Effector memory CD4-positive, alpha-beta T cell (primary cell): Measurements from ENCODE around the gene PURB.

ENCODE experiments used
- DNase-seq, 3 donors: peaks; one replicate each; pipeline ENCODE4 v3.0.0-alpha.2; 2020
- H3K27ac ChIP-seq: 2 replicates; pipeline ENCODE4 v1.7.0; 2013; ENCODE audit warnings: mild to moderate bottlenecking, low read length, moderate library complexity; ENCODE audit not compliant: insufficient read depth, poor library complexity, severe bottlenecking
- H3K27me3 ChIP-seq: replicated peaks from 2 replicates; pipeline ENCODE4 v1.7.0; 2013; ENCODE audit warnings: mild to moderate bottlenecking, low read length; ENCODE audit not compliant: insufficient read depth, control insufficient read depth, poor library complexity, severe bottlenecking
- H3K36me3 ChIP-seq: 2 replicates; pipeline ENCODE4 v1.7.0; 2013; ENCODE audit warnings: mild to moderate bottlenecking, low read length, moderate library complexity; ENCODE audit not compliant: control insufficient read depth, insufficient read depth
- H3K4me1 ChIP-seq: 2 replicates; pipeline ENCODE4 v1.7.0; 2013; ENCODE audit warnings: low read length, mild to moderate bottlenecking; ENCODE audit not compliant: control insufficient read depth, insufficient read depth, poor library complexity, severe bottlenecking
- H3K4me3 ChIP-seq: 2 replicates; pipeline ENCODE4 v1.7.0; 2013; ENCODE audit warnings: low read length, low read depth, mild to moderate bottlenecking; ENCODE audit not compliant: insufficient read depth, poor library complexity, severe bottlenecking
- H3K9me3 ChIP-seq: 2 replicates; pipeline ENCODE4 v1.7.0; 2013; ENCODE audit warnings: mild to moderate bottlenecking, low read length, moderate library complexity; ENCODE audit not compliant: control insufficient read depth

Gene PURB

GRCh38 chr7:44894888-44895580 lies 9.7 kb upstream of the PURB start:
- Histone ChIP-seq H3K27me3 (no peaks in the 10 kb centered on the region), H3K27ac (no peak overlapping the region), H3K4me3 (no peak overlapping the region), H3K36me3 (no peaks in the 10 kb centered on the region), H3K9me3 (no peaks in the 10 kb centered on the region), H3K4me1 (peaks cover 5% of the 10 kb centered on the region)
- DNase-seq = no peak

GRCh38 chr7:44893710-44894234 lies 8.4 kb upstream of the PURB start:
- DNase-seq = no peak
- H3K27ac ChIP-seq = no peak overlapping the region

DNA sequence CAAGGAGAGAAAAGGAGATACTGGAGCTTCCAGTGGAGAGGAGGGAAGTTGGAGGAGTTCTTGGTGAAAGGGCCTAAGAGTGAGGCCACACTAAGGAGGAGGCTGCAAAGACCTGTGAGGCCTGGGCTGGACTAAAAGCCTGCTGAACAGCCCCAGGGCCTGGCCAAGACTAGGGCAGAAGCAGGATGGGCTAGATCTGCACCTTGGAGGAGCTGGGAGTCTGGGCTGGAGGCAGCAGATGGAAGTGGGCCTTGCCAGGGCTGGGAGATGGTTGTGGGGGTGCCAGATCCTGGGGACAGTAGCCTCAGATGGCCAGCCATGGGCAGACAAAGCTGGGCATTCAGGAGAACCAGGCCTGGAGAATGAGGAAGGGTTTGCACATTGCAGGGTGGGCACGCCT lies 6.5 kb upstream of the PURB start:
- Histone ChIP-seq H3K4me1 (peaks cover 5% of the 10 kb centered on the region), H3K9me3 (no peaks in the 10 kb centered on the region), H3K27ac (peak overlapping the region; percentile 34), H3K4me3 (no peak overlapping the region), H3K36me3 (no peaks in the 10 kb centered on the region), H3K27me3 (no peaks in the 10 kb centered on the region)
- no peak for DNase-seq

More at GRCh38 chr7:44893710-44894234, 8.4 kb upstream of the PURB start:
- Histone ChIP-seq H3K4me1 (peaks cover 5% of the 10 kb centered on the region), H3K9me3 (no peaks in the 10 kb centered on the region), H3K36me3 (no peaks in the 10 kb centered on the region), H3K27me3 (no peaks in the 10 kb centered on the region), H3K4me3 (no peak overlapping the region)

- DNase-seq = peak in 1 of 3 donors; percentile 22
- Histone ChIP-seq H3K27ac (peak overlapping the region; percentile 34), H3K4me3 (no peak overlapping the region), H3K27me3 (no peaks in the 10 kb centered on the region), H3K9me3 (no peaks in the 10 kb centered on the region), H3K36me3 (no peaks in the 10 kb centered on the region), H3K4me1 (peaks cover 5% of the 10 kb centered on the region)
These were observed 6.0 kb upstream of the PURB start for GRCh38 chr7:44891372-44891771.

DNA sequence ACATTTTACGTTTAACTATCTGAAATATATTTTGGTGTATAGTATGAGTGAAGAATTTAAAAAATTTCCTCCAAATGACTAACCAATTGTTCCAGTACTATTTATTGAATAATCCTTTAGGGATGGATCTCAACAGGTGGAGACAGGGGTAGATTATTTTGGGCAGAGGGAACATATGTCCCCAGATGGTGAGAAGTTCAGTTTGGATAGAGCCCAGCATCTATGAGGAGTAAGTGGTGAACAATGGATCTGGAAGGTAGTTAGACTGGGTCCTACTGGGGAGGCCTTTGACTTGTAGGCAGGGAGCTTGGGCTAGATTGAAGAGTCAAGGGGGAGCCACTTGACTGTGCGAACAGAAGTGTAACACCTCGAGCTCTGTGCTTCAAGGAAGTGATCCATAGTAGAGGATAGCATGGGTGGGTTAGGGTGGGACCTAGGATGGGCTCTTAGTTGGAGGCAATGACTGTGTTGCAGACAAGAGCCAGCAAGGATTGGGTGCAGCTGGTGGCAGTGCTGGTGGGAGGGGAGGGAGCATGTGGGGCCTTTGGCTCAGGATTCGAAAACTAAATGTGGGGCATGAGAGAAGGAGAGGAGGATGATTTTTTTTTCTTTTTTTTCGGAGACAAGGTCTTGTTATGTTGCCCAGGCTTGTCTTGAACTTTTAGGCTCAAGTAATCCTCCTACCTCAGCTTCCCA lies 3.9 kb upstream of the PURB start:
- no peaks in the 10 kb centered on the region for H3K9me3 ChIP-seq
- H3K27me3 ChIP-seq = no peaks in the 10 kb centered on the region
- H3K36me3 ChIP-seq = no peaks in the 10 kb centered on the region
- no peak for DNase-seq
- H3K4me3 ChIP-seq = no peak overlapping the region
- H3K27ac ChIP-seq = no peak overlapping the region
- peaks cover 12% of the 10 kb centered on the region for H3K4me1 ChIP-seq

DNA sequence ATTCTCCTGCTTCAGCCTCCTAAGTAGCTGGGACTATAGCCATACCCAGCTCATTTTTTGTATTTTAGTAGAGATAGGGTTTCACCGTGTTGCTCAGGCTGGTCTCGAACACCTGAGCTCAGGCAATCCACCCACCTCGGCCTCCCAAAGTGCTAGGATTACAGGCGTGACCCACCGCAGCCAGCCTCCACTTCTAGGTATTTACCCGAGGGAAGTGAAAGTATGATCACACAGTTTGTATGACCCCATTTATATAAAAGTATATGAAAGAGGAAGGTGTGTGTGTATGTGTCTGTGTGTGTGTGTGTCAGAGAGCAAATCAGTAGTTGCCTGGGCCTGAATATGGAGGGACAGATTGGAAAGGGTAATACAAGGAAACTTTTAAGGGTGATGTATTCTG lies 2.0 kb upstream of the PURB start:
- peak in 1 of 3 donors; percentile 3 for DNase-seq
- H3K27ac ChIP-seq = peak overlapping the region; percentile 95

GRCh38 chr7:44884621-44885393 lies 523 bp downstream of the PURB start:
- no peaks in the 10 kb centered on the region for H3K36me3 ChIP-seq
- no peaks in the 10 kb centered on the region for H3K9me3 ChIP-seq
- no peaks in the 10 kb centered on the region for H3K27me3 ChIP-seq
- peak overlapping the region; percentile 88 for H3K27ac ChIP-seq
- DNase-seq = peak; percentile 26 to 36 (median 36)
- H3K4me3 ChIP-seq = peak overlapping the region; percentile 61
- peaks cover 19% of the 10 kb centered on the region for H3K4me1 ChIP-seq

More for the DNA sequence above, 2.0 kb upstream of the PURB start:
- Histone ChIP-seq H3K4me1 (peaks cover 16% of the 10 kb centered on the region), H3K27me3 (no peaks in the 10 kb centered on the region), H3K9me3 (no peaks in the 10 kb centered on the region), H3K4me3 (no peak overlapping the region), H3K36me3 (no peaks in the 10 kb centered on the region)

GRCh38 chr7:44883961-44884620 lies 1.2 kb downstream of the PURB start:
- H3K36me3 ChIP-seq = no peaks in the 10 kb centered on the region
- no peaks in the 10 kb centered on the region for H3K9me3 ChIP-seq
- no peaks in the 10 kb centered on the region for H3K27me3 ChIP-seq
- peaks cover 19% of the 10 kb centered on the region for H3K4me1 ChIP-seq
- H3K27ac ChIP-seq = peak overlapping the region; percentile 88
- DNase-seq = no peak
- H3K4me3 ChIP-seq = peak overlapping the region; percentile 61

DNA sequence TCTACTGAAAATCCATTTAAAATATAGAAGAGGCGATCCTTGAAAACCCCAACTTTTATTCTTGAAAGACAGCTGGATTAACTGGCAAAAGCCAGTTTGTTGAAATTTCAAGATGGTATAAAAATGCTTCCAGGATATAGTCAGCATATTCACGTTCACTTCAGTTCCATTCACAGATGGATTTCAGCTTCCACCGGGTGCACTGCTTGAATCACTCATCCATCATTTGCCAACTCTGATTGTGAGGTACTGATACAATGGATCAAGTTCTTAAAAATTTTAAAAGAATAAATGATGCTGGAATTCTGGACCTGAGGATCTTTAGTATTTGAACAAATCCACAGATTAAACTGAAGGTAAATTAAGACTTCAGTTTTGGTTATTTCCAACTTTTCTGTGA lies 2.4 kb downstream of the PURB start:
- no peak overlapping the region for H3K27ac ChIP-seq
- no peaks in the 10 kb centered on the region for H3K27me3 ChIP-seq
- no peaks in the 10 kb centered on the region for H3K36me3 ChIP-seq
- no peak overlapping the region for H3K4me3 ChIP-seq
- peaks cover 19% of the 10 kb centered on the region for H3K4me1 ChIP-seq
- H3K9me3 ChIP-seq = no peaks in the 10 kb centered on the region
- DNase-seq = no peak
